Liver (tissue), 9 donors: ENCODE results near the gene PIP4K2A. TPM values are rescaled to one million over a fixed set of nuclear protein-coding genes. Genes with fewer than 3 reads are reported as not detected.

Experiments used
- DNase-seq: peaks from one replicate; pipeline ENCODE4 v3.0.0-alpha.2; 2017; ENCODE audit warnings: low spot score
- H3K27ac ChIP-seq, 2 donors: one replicate each; pipeline ENCODE4 v1.7.0; 2013; ENCODE audit warnings: inconsistent platforms in 2 of 2, low read length in 2 of 2, control low read depth in 1 of 2, low read depth in 1 of 2, mild to moderate bottlenecking in 1 of 2
- H3K27me3 ChIP-seq, 4 donors: one replicate each; pipeline versions ENCODE4 v1.6.1 to v1.7.0; 2013; ENCODE audit warnings: low read length in 3 of 4, inconsistent platforms in 1 of 4, mild to moderate bottlenecking in 1 of 4, moderate library complexity in 1 of 4; ENCODE audit not compliant: control insufficient read depth in 4 of 4, insufficient read depth in 4 of 4
- H3K36me3 ChIP-seq, 4 donors: one replicate each; pipeline versions ENCODE4 v1.6.1 to v1.7.0; 2013; ENCODE audit warnings: low read length in 3 of 4, mild to moderate bottlenecking in 3 of 4, low read depth in 1 of 4, moderate library complexity in 1 of 4; ENCODE audit not compliant: control insufficient read depth in 4 of 4, insufficient read depth in 3 of 4
- H3K4me1 ChIP-seq, 4 donors: one replicate each; pipeline versions ENCODE4 v1.6.1 to v1.7.0; 2013; ENCODE audit warnings: low read length in 3 of 4, mild to moderate bottlenecking in 3 of 4, moderate library complexity in 1 of 4; ENCODE audit not compliant: control insufficient read depth in 4 of 4, insufficient read depth in 4 of 4
- H3K4me3 ChIP-seq, 3 donors: one replicate each; pipeline versions ENCODE4 v1.6.1 to v1.7.0; 2013; ENCODE audit warnings: low read length in 3 of 3, control low read depth in 1 of 3, low read depth in 1 of 3, mild to moderate bottlenecking in 1 of 3
- H3K9ac ChIP-seq, 2 donors: one replicate each; pipeline ENCODE4 v1.7.0; 2013; ENCODE audit warnings: low read length in 2 of 2, mild to moderate bottlenecking in 2 of 2, moderate library complexity in 2 of 2, control low read depth in 1 of 2, low read depth in 1 of 2
- H3K9me3 ChIP-seq, 4 donors: one replicate each; pipeline versions ENCODE4 v1.6.1 to v1.7.0; 2013; ENCODE audit warnings: low read length in 3 of 4; ENCODE audit not compliant: control insufficient read depth in 4 of 4
- ATF3 ChIP-seq: IDR thresholded peaks from 2 replicates; pipeline ENCODE4 v1.6.1; 2016; ENCODE audit warnings: antibody characterized with exemption
- CTCF ChIP-seq: fragments of 150-350 bp; IDR thresholded peaks from 2 replicates; pipeline ENCODE4 v1.5.1; 2017; ENCODE audit warnings: improper control_type of control experiment, low read depth, low read length; ENCODE audit not compliant: missing input control
- EGR1 ChIP-seq, 2 donors: IDR thresholded peaks; 2 replicates each; pipeline ENCODE4 v1.6.1; 2016 to 2018; ENCODE audit warnings: antibody characterized with exemption in 2 of 2, low read depth in 2 of 2
- FOXA1 ChIP-seq: IDR thresholded peaks from 2 replicates; pipeline ENCODE4 v1.6.1; 2016; ENCODE audit warnings: antibody characterized with exemption
- FOXA2 ChIP-seq: IDR thresholded peaks from 2 replicates; pipeline ENCODE4 v1.6.1; 2016; ENCODE audit warnings: antibody characterized with exemption
- GABPA ChIP-seq, 2 donors: IDR thresholded peaks in 1 of 2; conservative IDR thresholded peaks in 1 of 2; 2 replicates each; pipeline ENCODE4 v1.6.1; 2016; ENCODE audit warnings: antibody characterized with exemption in 2 of 2, mild to moderate bottlenecking in 1 of 2, moderate library complexity in 1 of 2
- HNF4A ChIP-seq, 2 donors: conservative IDR thresholded peaks; 2 replicates each; pipeline ENCODE4 v1.6.1; 2016; ENCODE audit warnings: antibody characterized with exemption in 2 of 2, mild to moderate bottlenecking in 2 of 2
- HNF4G ChIP-seq: IDR thresholded peaks from 2 replicates; pipeline ENCODE4 v1.6.1; 2016; ENCODE audit warnings: antibody characterized with exemption
- JUND ChIP-seq, 2 donors: IDR thresholded peaks; 2 replicates each; pipeline ENCODE4 v1.6.1; 2016; ENCODE audit warnings: antibody characterized with exemption in 2 of 2
- MAX ChIP-seq: IDR thresholded peaks from 2 replicates; pipeline ENCODE4 v1.6.1; 2016; ENCODE audit warnings: antibody characterized with exemption
- NR2F2 ChIP-seq: IDR thresholded peaks from 2 replicates; pipeline ENCODE4 v1.6.1; 2016; ENCODE audit warnings: antibody characterized with exemption
- RAD21 ChIP-seq, 2 donors: IDR thresholded peaks; 2 replicates each; pipeline ENCODE4 v1.6.1; 2016; ENCODE audit warnings: antibody characterized with exemption in 2 of 2, mild to moderate bottlenecking in 2 of 2
- REST ChIP-seq: IDR thresholded peaks from 2 replicates; pipeline ENCODE4 v1.6.1; 2016; ENCODE audit warnings: antibody characterized with exemption, mild to moderate bottlenecking
- SP1 ChIP-seq: IDR thresholded peaks from 2 replicates; pipeline ENCODE4 v1.6.1; 2018; ENCODE audit warnings: antibody characterized with exemption, mild to moderate bottlenecking
- TAF1 ChIP-seq: conservative IDR thresholded peaks from 2 replicates; pipeline ENCODE4 v1.6.1; 2016; ENCODE audit warnings: antibody characterized with exemption, mild to moderate bottlenecking
- YY1 ChIP-seq: IDR thresholded peaks from 2 replicates; pipeline ENCODE4 v1.6.1; 2016; ENCODE audit warnings: antibody characterized with exemption, mild to moderate bottlenecking
- ZBTB33 ChIP-seq: IDR thresholded peaks from 2 replicates; pipeline ENCODE4 v1.6.1; 2016; ENCODE audit warnings: antibody characterized with exemption
- WGBS: extraction: QIAGEN DNeasy Blood & Tissue Kit; methylation state at CpG from one replicate; pipeline ENCODE4 v1.1.7; 2013; 5-methylcytosine and 5-hydroxymethylcytosine counted together
- polyA plus RNA-seq, 2 donors: library from polyadenylated mRNA; stranded (reverse) in 1 of 2; unstranded in 1 of 2; fragments of 200-250 nt in 1 of 2; fragments of >200 nt in 1 of 2; fragmentation: Nextera tagmentation in 1 of 2; extraction: Ambion mirVana in 1 of 2; gene quantifications; one replicate each; pipeline versions ENCODE4 v1.2.1 to v1.2.3, GENCODE V29; 2013 to 2015
- total RNA-seq, 2 donors: library from RNA; depleted of rRNA; stranded (reverse); fragments of >200 nt; gene quantifications; one replicate each; pipeline ENCODE4 v1.2.3, GENCODE V29; 2014
- donor health status: healthy.
- donor health status: healthy.
- donor health status: healthy.
- donor health status: healthy.
- donor health status: healthy.

PIP4K2A gene
- total and polyA plus RNA-seq, 4 donors: 6.4 to 53.7 (median 8.6) TPM

- H3K4me3 ChIP-seq: no peak overlapping the region
- H3K9me3 ChIP-seq: no peaks in the 10 kb centered on the region
- H3K27ac ChIP-seq: no peak overlapping the region
- H3K36me3 ChIP-seq: no peaks in the 10 kb centered on the region
- no peak for DNase-seq
- no peaks in the 10 kb centered on the region for H3K4me1 ChIP-seq
- H3K9ac ChIP-seq: no peak overlapping the region
- TF ChIP-seq HNF4G: no peak
- TF ChIP-seq FOXA2: no peak
- no peak for TF ChIP-seq SP1
- no peak for TF ChIP-seq GABPA (IDR thresholded peaks at IDR 0.05 in 1 of 2, conservative IDR thresholded peaks at IDR 0.05 in 1 of 2)
- no peaks in the 10 kb centered on the region for H3K27me3 ChIP-seq
- WGBS: 91% methylated on average over 3 of the region's 3 CpGs
Measured at GRCh38 chr10:22489975-22490374, 224.4 kb downstream of the PIP4K2A start.

- DNase-seq: no peak
- WGBS: 81% methylated on average over 4 of the region's 4 CpGs
- H3K9me3 ChIP-seq: no peaks in the 10 kb centered on the region
- no peak for TF ChIP-seq FOXA2
- TF ChIP-seq TAF1: no peak
- no peak for TF ChIP-seq ZBTB33
- TF ChIP-seq EGR1 (IDR thresholded peaks at IDR 0.05; ENCODE audit: low read depth in 2 of 2): no peak
- TF ChIP-seq CTCF: no peak
- TF ChIP-seq NR2F2: no peak
- TF ChIP-seq JUND (IDR thresholded peaks at IDR 0.05): no peak
- TF ChIP-seq HNF4A (conservative IDR thresholded peaks at IDR 0.05): no peak
- TF ChIP-seq ATF3: no peak
- TF ChIP-seq GABPA (IDR thresholded peaks at IDR 0.05 in 1 of 2, conservative IDR thresholded peaks at IDR 0.05 in 1 of 2): no peak
- no peak for TF ChIP-seq MAX
- no peak for TF ChIP-seq RAD21 (IDR thresholded peaks at IDR 0.05)
- TF ChIP-seq REST: no peak
- TF ChIP-seq YY1: no peak
- no peak for TF ChIP-seq FOXA1
- no peak overlapping the region for H3K4me3 ChIP-seq
- H3K9ac ChIP-seq: no peak overlapping the region
- H3K27me3 ChIP-seq: no peaks in the 10 kb centered on the region
- H3K36me3 ChIP-seq: no peaks in the 10 kb centered on the region
- H3K4me1 ChIP-seq: no peaks in the 10 kb centered on the region
- no peak overlapping the region for H3K27ac ChIP-seq
Measured at GRCh38 chr10:22489467-22489866, 224.9 kb downstream of the PIP4K2A start.
